Rectal smooth muscle tissue (tissue), 1 donor: ENCODE results near the gene NPNT.

Source experiments
- H3K27ac ChIP-seq: one replicate; pipeline ENCODE4 v1.7.0; 2013; ENCODE audit warnings: low read depth, low read length, inconsistent platforms
- H3K27me3 ChIP-seq: one replicate; pipeline ENCODE4 v1.7.0; 2013; ENCODE audit warnings: low read length; ENCODE audit not compliant: control insufficient read depth, insufficient read depth
- H3K36me3 ChIP-seq: one replicate; pipeline ENCODE4 v1.7.0; 2013; ENCODE audit warnings: low read length; ENCODE audit not compliant: control insufficient read depth, insufficient read depth
- H3K4me1 ChIP-seq: one replicate; pipeline ENCODE4 v1.7.0; 2013; ENCODE audit warnings: low read length; ENCODE audit not compliant: control insufficient read depth, insufficient read depth
- H3K4me3 ChIP-seq: one replicate; pipeline ENCODE4 v1.7.0; 2013; ENCODE audit warnings: low read length
- H3K9ac ChIP-seq: one replicate; pipeline ENCODE4 v1.7.0; 2013; ENCODE audit warnings: low read length

Gene NPNT

GRCh38 chr4:105963461-105964400 is 68.5 kb downstream of the NPNT start:
- no peak overlapping the region for H3K27ac ChIP-seq
- no peaks in the 10 kb centered on the region for H3K36me3 ChIP-seq
- no peaks in the 10 kb centered on the region for H3K27me3 ChIP-seq
- H3K4me1 ChIP-seq, result no peaks in the 10 kb centered on the region
- no peak overlapping the region for H3K9ac ChIP-seq
- no peak overlapping the region for H3K4me3 ChIP-seq

GRCh38 chr4:105965183-105965800 is 70.0 kb downstream of the NPNT start:
- Histone ChIP-seq H3K36me3 (no peaks in the 10 kb centered on the region), H3K27ac (no peak overlapping the region), H3K9ac (no peak overlapping the region), H3K4me3 (no peak overlapping the region), H3K4me1 (no peaks in the 10 kb centered on the region), H3K27me3 (no peaks in the 10 kb centered on the region)

GRCh38 chr4:105966051-105966450 is 70.8 kb downstream of the NPNT start:
- H3K9ac ChIP-seq, result no peak overlapping the region
- no peaks in the 10 kb centered on the region for H3K27me3 ChIP-seq

GRCh38 chr4:105967058-105967658 is 71.9 kb downstream of the NPNT start:
- no peaks in the 10 kb centered on the region for H3K27me3 ChIP-seq
- H3K9ac ChIP-seq, result no peak overlapping the region
- H3K4me1 ChIP-seq, result no peaks in the 10 kb centered on the region
- no peak overlapping the region for H3K27ac ChIP-seq
- H3K36me3 ChIP-seq, result no peaks in the 10 kb centered on the region
- H3K4me3 ChIP-seq, result no peak overlapping the region

More at GRCh38 chr4:105966051-105966450, 70.8 kb downstream of the NPNT start:
- H3K27ac ChIP-seq, result no peak overlapping the region
- no peaks in the 10 kb centered on the region for H3K4me1 ChIP-seq
- H3K4me3 ChIP-seq, result no peak overlapping the region
- no peaks in the 10 kb centered on the region for H3K36me3 ChIP-seq

- no peaks in the 10 kb centered on the region for H3K4me1 ChIP-seq
Observed at GRCh38 chr4:105969575-105969974, 74.3 kb downstream of the NPNT start.

DNA sequence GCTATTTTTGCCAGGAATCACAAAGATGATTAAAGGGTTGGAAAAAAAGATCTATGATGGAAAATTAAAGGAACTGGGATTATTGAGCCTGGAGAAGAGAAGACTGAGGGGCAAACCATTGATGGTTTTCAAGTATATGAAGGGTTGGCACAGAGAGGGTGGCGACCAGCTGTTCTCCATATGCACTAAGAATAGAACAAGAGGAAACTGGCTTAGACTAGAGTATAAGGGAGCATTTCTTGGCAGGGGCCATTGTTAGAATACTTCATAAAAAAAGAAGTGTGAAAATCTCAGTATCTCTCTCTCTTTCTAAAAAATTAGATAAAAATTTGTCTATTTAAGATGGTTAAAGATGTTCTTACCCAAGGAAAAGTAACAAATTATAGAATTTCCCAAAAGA is 75.1 kb downstream of the NPNT start:
- H3K27ac ChIP-seq, result no peak overlapping the region
- H3K4me3 ChIP-seq, result no peak overlapping the region
- H3K9ac ChIP-seq, result no peak overlapping the region
- no peaks in the 10 kb centered on the region for H3K27me3 ChIP-seq
- no peaks in the 10 kb centered on the region for H3K36me3 ChIP-seq
- no peaks in the 10 kb centered on the region for H3K4me1 ChIP-seq

More at GRCh38 chr4:105969575-105969974, 74.3 kb downstream of the NPNT start:
- Histone ChIP-seq H3K27me3 (no peaks in the 10 kb centered on the region), H3K36me3 (no peaks in the 10 kb centered on the region), H3K27ac (no peak overlapping the region), H3K4me3 (no peak overlapping the region), H3K9ac (no peak overlapping the region)

DNA sequence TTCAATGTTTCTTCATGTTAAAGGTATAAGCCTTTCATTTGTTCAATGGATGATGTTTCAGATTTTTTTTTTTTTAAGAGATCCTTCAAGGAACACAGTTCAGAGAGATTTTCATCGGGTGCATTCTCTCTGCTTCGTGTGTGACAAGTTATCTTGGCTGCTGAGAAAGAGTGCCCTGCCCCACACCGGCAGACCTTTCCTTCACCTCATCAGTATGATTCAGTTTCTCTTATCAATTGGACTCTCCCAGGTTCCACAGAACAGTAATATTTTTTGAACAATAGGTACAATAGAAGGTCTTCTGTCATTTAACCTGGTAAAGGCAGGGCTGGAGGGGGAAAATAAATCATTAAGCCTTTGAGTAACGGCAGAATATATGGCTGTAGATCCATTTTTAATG is 75.8 kb downstream of the NPNT start:
- Histone ChIP-seq H3K4me3 (no peak overlapping the region), H3K4me1 (no peaks in the 10 kb centered on the region), H3K27ac (no peak overlapping the region), H3K9ac (no peak overlapping the region), H3K36me3 (no peaks in the 10 kb centered on the region), H3K27me3 (no peaks in the 10 kb centered on the region)

GRCh38 chr4:105972946-105973621 is 77.8 kb downstream of the NPNT start:
- H3K36me3 ChIP-seq, result no peaks in the 10 kb centered on the region
- no peaks in the 10 kb centered on the region for H3K27me3 ChIP-seq
- no peak overlapping the region for H3K4me3 ChIP-seq
- no peak overlapping the region for H3K27ac ChIP-seq
- H3K4me1 ChIP-seq, result no peaks in the 10 kb centered on the region
- no peak overlapping the region for H3K9ac ChIP-seq

DNA sequence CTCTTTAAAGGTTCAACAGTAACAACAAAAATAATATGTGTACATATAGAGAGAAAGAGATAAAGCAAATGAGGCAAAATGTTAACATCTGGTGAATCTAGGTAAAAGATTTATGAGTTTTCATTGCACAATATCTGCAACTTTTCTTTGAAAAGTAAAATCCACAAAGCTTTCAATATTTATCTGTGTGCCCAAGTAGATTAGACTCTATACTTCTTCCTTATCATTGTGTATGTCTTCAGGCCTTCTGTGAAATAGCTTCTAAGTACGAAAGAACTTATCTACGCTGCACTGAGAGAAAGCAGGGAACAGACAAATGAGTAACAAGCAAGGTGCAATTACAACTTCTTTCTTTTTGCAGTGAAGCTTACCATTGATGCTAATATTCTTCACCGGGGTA is 81.6 kb downstream of the NPNT start:
- no peak overlapping the region for H3K9ac ChIP-seq
- H3K4me3 ChIP-seq, result no peak overlapping the region
- H3K27me3 ChIP-seq, result no peaks in the 10 kb centered on the region
- no peaks in the 10 kb centered on the region for H3K4me1 ChIP-seq
- no peak overlapping the region for H3K27ac ChIP-seq
- H3K36me3 ChIP-seq, result no peaks in the 10 kb centered on the region

DNA sequence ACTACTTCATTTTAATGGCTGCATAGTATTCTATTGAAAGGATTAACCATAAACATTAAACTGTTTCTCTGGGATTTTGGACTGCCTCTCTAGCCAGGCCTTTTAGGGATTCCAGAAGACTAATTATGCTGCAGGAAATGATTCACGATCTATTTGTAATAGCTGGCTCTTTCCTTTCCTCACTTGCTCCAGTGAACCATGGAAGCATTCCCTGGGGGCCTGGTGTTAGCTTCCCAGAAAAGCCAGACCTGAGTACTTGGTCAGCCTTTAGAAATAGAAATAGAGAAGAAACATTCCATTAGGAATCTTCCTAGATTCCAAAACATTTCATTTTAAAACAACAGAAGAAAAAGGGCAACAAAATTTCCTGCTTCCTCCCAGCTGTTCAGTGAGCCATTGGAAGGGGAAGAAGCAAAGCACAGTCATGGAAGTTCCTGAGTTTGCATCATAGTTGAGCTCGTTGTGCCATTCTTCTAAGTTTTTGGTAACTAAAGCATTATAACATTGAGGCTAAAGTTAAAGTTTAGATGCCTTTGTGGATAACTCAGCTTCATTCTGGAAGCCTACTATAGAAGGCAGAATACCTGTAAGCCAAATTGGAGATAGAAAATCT is 83.5 kb downstream of the NPNT start:
- no peak overlapping the region for H3K4me3 ChIP-seq
- no peak overlapping the region for H3K27ac ChIP-seq

DNA sequence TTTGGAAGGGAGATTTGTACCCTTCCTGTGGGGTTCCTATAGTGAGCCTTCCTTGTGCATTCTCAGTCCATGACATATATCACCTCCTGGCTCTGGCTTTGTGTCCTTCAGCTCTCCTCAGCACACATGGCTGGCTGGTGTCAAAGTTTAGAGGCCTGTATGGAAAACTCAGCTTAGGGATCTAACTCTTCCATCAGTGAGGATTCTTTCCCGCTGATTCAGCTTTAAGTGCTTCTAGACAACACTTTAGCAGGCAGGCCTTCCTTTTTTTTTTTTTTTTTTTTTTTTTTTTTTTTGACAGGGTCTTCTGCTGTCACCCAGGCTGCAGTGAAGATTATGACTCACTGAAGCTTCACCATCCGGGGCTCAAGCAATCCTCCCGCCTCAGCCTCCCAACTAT is 84.2 kb downstream of the NPNT start:
- no peak overlapping the region for H3K4me3 ChIP-seq
- no peak overlapping the region for H3K9ac ChIP-seq
- H3K27me3 ChIP-seq, result no peaks in the 10 kb centered on the region
- no peaks in the 10 kb centered on the region for H3K4me1 ChIP-seq
- no peak overlapping the region for H3K27ac ChIP-seq
- H3K36me3 ChIP-seq, result no peaks in the 10 kb centered on the region

More for the DNA sequence above, 83.5 kb downstream of the NPNT start:
- H3K4me1 ChIP-seq, result no peaks in the 10 kb centered on the region
- no peaks in the 10 kb centered on the region for H3K27me3 ChIP-seq
- H3K9ac ChIP-seq, result no peak overlapping the region
- no peaks in the 10 kb centered on the region for H3K36me3 ChIP-seq

GRCh38 chr4:105988671-105989070 is 93.4 kb downstream of the NPNT start:
- Histone ChIP-seq H3K4me3 (no peak overlapping the region), H3K9ac (no peak overlapping the region), H3K27ac (no peak overlapping the region), H3K4me1 (no peaks in the 10 kb centered on the region), H3K27me3 (no peaks in the 10 kb centered on the region), H3K36me3 (no peaks in the 10 kb centered on the region)
